HFF-Myc (cell line): ENCODE measurements around the gene SCAPER.
A peak's percentile ranks its signal among the peaks of the same experiment; 100 is the strongest.
"Not testable (repeated sequence)": the region's sequence is repeated elsewhere in the genome, so short reads cannot be mapped to it uniquely, and the experiment has no call there.

Experiments
- DNase-seq: peaks from one replicate; pipeline ENCODE4 v3.0.0-alpha.2; 2011; ENCODE audit warnings: low read depth; ENCODE audit errors: extremely low read depth
- H3K4me3 ChIP-seq: replicated peaks from 2 replicates; pipeline ENCODE4 v1.5.1; 2011; ENCODE audit warnings: low read depth, mild to moderate bottlenecking, control low read depth, low read length
- TF ChIP-seq, protein P1 (sequence below): IDR thresholded peaks from 2 replicates; pipeline ENCODE4 v1.5.1; 2012; ENCODE audit warnings: mild to moderate bottlenecking, low read depth, low read length, control low read depth; ENCODE audit errors: missing control alignments

Gene SCAPER

DNA sequence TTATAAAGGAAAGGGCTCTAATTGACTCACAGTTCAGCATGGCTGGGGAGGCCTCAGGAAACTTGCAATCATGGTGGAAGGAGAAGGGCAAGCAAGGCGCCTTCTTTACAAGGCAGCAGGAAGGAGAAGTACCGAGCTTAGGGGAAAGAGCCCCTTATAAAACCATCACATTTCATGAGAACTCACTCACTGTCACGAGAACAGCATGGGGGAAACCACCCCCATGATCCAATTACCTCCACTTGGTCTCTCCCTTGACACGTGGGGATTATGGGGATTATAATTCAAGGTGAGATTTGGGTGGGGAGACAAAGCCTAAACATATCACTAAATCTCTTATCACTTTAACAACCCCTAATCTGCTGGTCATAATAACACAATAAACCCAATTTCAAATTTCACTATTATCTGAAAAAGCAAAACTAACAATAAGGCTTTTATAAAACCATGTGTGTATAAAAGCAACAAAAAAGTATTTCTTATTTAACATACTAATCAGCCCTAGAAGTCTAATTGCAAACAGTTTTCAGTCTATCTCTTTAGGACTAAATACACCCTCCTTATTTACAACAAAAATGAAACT is 43.2 kb downstream of the SCAPER start:
- no peak overlapping the region for H3K4me3 ChIP-seq
- TF ChIP-seq, protein P1, sequence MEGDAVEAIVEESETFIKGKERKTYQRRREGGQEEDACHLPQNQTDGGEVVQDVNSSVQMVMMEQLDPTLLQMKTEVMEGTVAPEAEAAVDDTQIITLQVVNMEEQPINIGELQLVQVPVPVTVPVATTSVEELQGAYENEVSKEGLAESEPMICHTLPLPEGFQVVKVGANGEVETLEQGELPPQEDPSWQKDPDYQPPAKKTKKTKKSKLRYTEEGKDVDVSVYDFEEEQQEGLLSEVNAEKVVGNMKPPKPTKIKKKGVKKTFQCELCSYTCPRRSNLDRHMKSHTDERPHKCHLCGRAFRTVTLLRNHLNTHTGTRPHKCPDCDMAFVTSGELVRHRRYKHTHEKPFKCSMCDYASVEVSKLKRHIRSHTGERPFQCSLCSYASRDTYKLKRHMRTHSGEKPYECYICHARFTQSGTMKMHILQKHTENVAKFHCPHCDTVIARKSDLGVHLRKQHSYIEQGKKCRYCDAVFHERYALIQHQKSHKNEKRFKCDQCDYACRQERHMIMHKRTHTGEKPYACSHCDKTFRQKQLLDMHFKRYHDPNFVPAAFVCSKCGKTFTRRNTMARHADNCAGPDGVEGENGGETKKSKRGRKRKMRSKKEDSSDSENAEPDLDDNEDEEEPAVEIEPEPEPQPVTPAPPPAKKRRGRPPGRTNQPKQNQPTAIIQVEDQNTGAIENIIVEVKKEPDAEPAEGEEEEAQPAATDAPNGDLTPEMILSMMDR: no peak
- no peak for DNase-seq

DNA sequence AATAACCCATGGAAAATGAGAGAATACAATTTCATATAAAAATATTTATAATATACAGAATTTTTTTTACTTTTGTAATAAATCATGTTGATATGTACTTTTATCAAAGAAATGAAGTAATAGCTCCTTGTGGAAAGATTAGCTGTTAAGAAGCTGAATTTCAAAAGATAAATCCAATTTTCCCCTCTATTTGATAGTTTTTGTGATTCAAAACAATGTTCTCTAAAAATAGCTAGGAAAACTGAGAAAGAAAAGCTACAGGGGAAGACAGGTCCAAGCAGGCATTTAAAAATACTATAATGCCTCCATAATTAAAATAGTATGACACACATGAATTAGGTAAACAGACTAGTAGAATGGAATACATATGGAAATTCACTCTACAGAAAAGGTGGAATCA is 44.9 kb downstream of the SCAPER start:
- TF ChIP-seq, protein P1: no peak
- no peak overlapping the region for H3K4me3 ChIP-seq
- no peak for DNase-seq

DNA sequence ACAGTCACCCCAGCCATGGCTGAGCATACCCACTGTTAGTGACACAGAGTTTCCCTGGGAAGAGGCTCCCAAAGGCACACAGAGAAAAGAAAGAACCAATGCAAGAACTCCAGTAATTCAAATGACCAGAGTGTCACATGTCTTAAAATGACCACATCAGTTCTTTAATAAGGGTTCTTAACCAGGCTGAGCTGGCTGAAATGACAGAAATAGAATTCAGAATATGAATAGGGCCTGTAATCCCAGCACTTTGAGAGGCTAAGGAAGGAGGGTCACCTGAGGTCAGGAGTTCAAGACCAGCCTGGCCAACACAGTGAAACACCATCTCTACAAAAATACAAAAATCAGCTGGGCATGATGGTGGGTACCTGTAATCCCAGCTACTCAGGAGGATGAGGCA is 54.8 kb downstream of the SCAPER start:
- not testable (repeated sequence) for H3K4me3 ChIP-seq, DNase-seq

DNA sequence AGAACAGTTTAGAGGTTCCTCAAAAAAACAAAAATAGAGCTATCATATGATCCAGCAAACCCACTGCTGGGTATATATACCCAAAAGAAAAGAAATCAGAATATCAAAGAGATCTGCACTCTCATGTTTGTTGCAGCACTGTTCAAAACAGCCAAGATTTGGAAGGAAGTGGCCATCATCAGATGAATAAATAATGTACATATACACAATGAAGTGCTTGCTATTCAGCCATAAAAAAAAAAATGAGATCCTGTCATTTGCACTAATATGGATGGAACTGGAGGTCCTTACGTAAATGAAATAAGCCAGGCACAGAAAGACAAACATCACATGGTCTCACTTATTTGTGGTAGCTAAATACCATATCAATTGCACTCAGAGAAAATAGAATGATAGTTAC is 58.4 kb downstream of the SCAPER start:
- no peak overlapping the region for H3K4me3 ChIP-seq
- TF ChIP-seq, protein P1: no peak
- DNase-seq: no peak

DNA sequence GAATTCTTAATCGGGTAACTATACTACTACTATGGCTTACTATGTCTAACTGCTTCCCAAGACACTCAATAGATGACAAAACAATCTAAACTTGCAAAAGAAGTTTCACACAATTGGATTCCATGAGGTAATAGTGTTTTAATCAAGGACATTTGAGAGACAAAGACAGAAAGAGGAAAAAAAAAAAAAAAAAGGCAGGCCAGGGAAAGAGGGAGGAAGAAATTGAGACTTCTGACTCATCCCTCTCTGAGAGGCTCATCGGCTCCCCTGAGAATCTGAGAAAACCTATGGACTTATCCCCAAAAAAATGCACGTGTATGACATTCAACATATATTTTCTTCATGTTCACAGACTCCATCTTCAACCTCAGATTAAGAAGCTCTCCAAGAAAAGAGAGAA is 61.0 kb downstream of the SCAPER start:
- H3K4me3 ChIP-seq: no peak overlapping the region
- TF ChIP-seq, protein P1: no peak
- no peak for DNase-seq

DNA sequence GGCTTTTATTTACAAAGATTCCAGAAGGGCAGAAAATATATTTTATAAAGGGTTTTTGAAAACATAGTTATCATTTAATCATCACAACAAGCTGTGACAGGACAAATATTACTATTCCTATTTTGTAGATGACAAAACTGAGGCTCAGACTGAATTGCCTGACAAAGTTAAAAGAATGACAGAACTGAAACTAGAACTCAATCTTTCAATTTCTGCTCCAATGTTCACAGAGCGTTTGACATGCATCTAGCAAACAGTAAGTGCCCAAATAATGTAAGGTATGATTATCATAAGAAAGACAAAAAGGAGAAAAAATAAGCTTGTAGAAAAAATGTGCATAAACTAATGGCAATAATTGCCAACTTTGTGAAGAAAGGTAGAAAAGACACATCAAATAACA is 61.9 kb downstream of the SCAPER start:
- no peak overlapping the region for H3K4me3 ChIP-seq
- no peak for DNase-seq
- TF ChIP-seq, protein P1: no peak

DNA sequence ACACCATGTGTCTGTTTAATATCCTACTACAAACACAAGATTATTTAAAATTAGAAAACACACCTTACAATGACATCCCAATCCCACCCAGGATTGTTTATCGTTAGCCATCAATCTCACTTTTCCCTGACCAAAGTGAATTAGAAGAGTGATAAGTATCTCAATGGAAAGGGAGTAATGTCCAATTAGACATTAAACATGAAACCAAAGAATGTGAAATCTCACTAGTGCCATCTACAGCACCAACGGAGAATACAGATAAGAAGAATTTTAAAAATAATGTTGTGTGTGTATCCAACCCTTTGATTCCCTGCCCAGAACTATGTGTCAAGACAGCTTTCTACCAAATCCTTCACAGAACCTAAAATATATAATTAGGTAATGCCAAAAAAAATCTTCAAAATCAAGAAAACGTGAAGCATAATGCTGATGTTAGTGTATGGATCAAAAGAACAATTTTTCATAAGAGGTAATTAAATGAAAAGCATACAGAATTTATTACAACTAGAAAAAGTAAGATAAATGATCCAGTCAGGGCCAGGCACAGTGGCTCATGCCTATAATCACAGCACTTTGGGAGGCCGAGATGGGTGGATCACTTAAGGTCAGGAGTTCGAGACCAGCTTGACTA is 64.2 kb downstream of the SCAPER start:
- DNase-seq: peak; percentile 11
- TF ChIP-seq, protein P1: peak; percentile 37
- H3K4me3 ChIP-seq: no peak overlapping the region
